MCF 10A (cell line): Measurements from ENCODE around the gene CYP3A4. TPM values are rescaled to one million over a fixed set of nuclear protein-coding genes. Genes with fewer than 3 reads are reported as not detected.
A peak's percentile ranks its signal among the peaks of the same experiment; 100 is the strongest.

ENCODE experiments used
- BruUV-seq: library from RNA; stranded (reverse); fragments of 400-500 nt; replicated peaks from 2 replicates; lab custom pipeline; 2021; lab: Mats Ljungman, UMichigan
- CTCF ChIA-PET: fragments of 300-600 bp; sonication (Branson Sonifier 250); formaldehyde crosslinking; extraction: SDS; loops from one replicate; lab custom pipeline; 2021; ENCODE audit warnings: antibody characterized with exemption, inconsistent platforms; lab: Yijun Ruan, JAX
- POLR2A ChIA-PET: fragments of 300-600, 350-650 bp; sonication (Branson Sonifier 250); formaldehyde crosslinking; extraction: SDS; loops from one replicate; lab custom pipeline; 2020; ENCODE audit warnings: antibody characterized with exemption, inconsistent platforms; lab: Yijun Ruan, JAX
- DNase-seq: peaks from one replicate; pipeline ENCODE4 v3.0.0-alpha.2; 2018; ENCODE audit not compliant: unreplicated experiment
- H3K27ac Mint-ChIP-seq: one replicate; pipeline ENCODE4 v1.8.0; 2022; ENCODE audit warnings: mild to moderate bottlenecking, low read depth, mixed read lengths; ENCODE audit not compliant: unreplicated experiment
- H3K27me3 Mint-ChIP-seq: one replicate; pipeline ENCODE4 v1.8.0; 2022; ENCODE audit warnings: mixed read lengths; ENCODE audit not compliant: insufficient read depth, unreplicated experiment
- H3K36me3 Mint-ChIP-seq: one replicate; pipeline ENCODE4 v1.8.0; 2022; ENCODE audit warnings: mild to moderate bottlenecking, moderate library complexity, mixed read lengths; ENCODE audit not compliant: insufficient read depth, unreplicated experiment
- H3K4me1 Mint-ChIP-seq: one replicate; pipeline ENCODE4 v1.8.0; 2022; ENCODE audit warnings: mixed read lengths; ENCODE audit not compliant: insufficient read depth, unreplicated experiment
- H3K4me3 Mint-ChIP-seq: one replicate; pipeline ENCODE4 v1.8.0; 2022; ENCODE audit warnings: mild to moderate bottlenecking, moderate library complexity, mixed read lengths; ENCODE audit not compliant: unreplicated experiment
- H3K9me3 Mint-ChIP-seq: one replicate; pipeline ENCODE4 v1.8.0; 2022; ENCODE audit warnings: mixed read lengths; ENCODE audit not compliant: unreplicated experiment
- CTCF ChIP-seq: fragments of 200-600 bp; IDR thresholded peaks from one replicate; pipeline ENCODE4 v1.8.0; 2022; ENCODE audit warnings: antibody characterized with exemption, mild to moderate bottlenecking; ENCODE audit not compliant: unreplicated experiment
- intact Hi-C: fragments of 100-400 bp; cut with micrococcal nuclease; formaldehyde crosslinking; loops from 2 replicates; pipeline ENCODE4 v1.14.1; 2022
- total RNA-seq: library from RNA; stranded (reverse); gene quantifications from 2 replicates; pipeline ENCODE4 v1.2.3, GENCODE V29; 2022

The CYP3A4 gene
- total RNA-seq, 1 experiment from 2014 or later: not detected

GRCh38 chr7:99828811-99829210 is 44.8 kb upstream of the CYP3A4 start:
- H3K27me3 Mint-ChIP-seq: no peaks in the 10 kb centered on the region
- no peak overlapping the region for H3K4me3 Mint-ChIP-seq
- intact Hi-C loops: no loop called here
- peaks cover 45% of the 10 kb centered on the region for H3K4me1 Mint-ChIP-seq
- H3K27ac Mint-ChIP-seq: no peak overlapping the region
- DNase-seq: no peak
- H3K9me3 Mint-ChIP-seq: no peaks in the 10 kb centered on the region
- no peak for TF ChIP-seq CTCF
- POLR2A ChIA-PET: interaction anchor here (0.7 to 6.3 kb wide), 20 partner anchors 10 to 420 kb away, joined by 3 to 93 read pairs (median 4); partner anchors contain the start of genes BUD31, PDAP1, TRIM4 and ZKSCAN1
- CTCF ChIA-PET: interaction anchor here (2.0 kb wide), 1 partner anchor 197 kb away, joined by 16 read pairs; no protein-coding TSS in a partner anchor
- no TSS peak for BruUV-seq
- no peaks in the 10 kb centered on the region for H3K36me3 Mint-ChIP-seq

GRCh38 chr7:99827040-99827778 is 43.2 kb upstream of the CYP3A4 start:
- BruUV-seq: no TSS peak
- no peak for TF ChIP-seq CTCF
- Mint-ChIP-seq H3K27ac (peak overlapping the region; percentile 40), H3K9me3 (no peaks in the 10 kb centered on the region), H3K36me3 (no peaks in the 10 kb centered on the region), H3K4me1 (peaks cover 45% of the 10 kb centered on the region), H3K27me3 (no peaks in the 10 kb centered on the region), H3K4me3 (no peak overlapping the region)
- intact Hi-C loops: no loop called here
- CTCF ChIA-PET: interaction anchor here (0.9 to 1.1 kb wide), 3 partner anchors 17 to 193 kb away, joined by 3 to 5 read pairs (median 3); no protein-coding TSS in a partner anchor
- POLR2A ChIA-PET: interaction anchor here (0.5 to 6.3 kb wide), 25 partner anchors 9 to 427 kb away, joined by 3 to 93 read pairs (median 4); partner anchors contain the start of genes TRIM4, ZNF655 and ZSCAN25
- DNase-seq: peak; percentile 53

GRCh38 chr7:99825873-99826272 is 41.9 kb upstream of the CYP3A4 start:
- no peak overlapping the region for H3K27ac Mint-ChIP-seq
- H3K4me3 Mint-ChIP-seq: no peak overlapping the region
- H3K27me3 Mint-ChIP-seq: peaks cover 4% of the 10 kb centered on the region
- CTCF ChIA-PET: interaction anchor here (0.7 kb wide), 1 partner anchor 166 kb away, joined by 3 read pairs; no protein-coding TSS in a partner anchor
- no peaks in the 10 kb centered on the region for H3K36me3 Mint-ChIP-seq
- no peak for DNase-seq
- H3K4me1 Mint-ChIP-seq: peaks cover 45% of the 10 kb centered on the region
- POLR2A ChIA-PET: interaction anchor here (0.6 to 6.3 kb wide), 8 partner anchors 34 to 321 kb away, joined by 3 to 93 read pairs (median 7); no protein-coding TSS in a partner anchor
- no peak for TF ChIP-seq CTCF
- H3K9me3 Mint-ChIP-seq: no peaks in the 10 kb centered on the region
- BruUV-seq: no TSS peak
- intact Hi-C loops: no loop called here

GRCh38 chr7:99825452-99825851 is 41.5 kb upstream of the CYP3A4 start:
- no peaks in the 10 kb centered on the region for H3K9me3 Mint-ChIP-seq
- H3K36me3 Mint-ChIP-seq: no peaks in the 10 kb centered on the region
- H3K27me3 Mint-ChIP-seq: peaks cover 8% of the 10 kb centered on the region
- peaks cover 41% of the 10 kb centered on the region for H3K4me1 Mint-ChIP-seq
- no TSS peak for BruUV-seq
- no peak for DNase-seq
- no peak for TF ChIP-seq CTCF
- intact Hi-C loops: no loop called here
- ChIA-PET CTCF (interaction anchor here (0.7 to 1.2 kb wide), 2 partner anchors 37 to 167 kb away, joined by 3 read pairs; no protein-coding TSS in a partner anchor), POLR2A (interaction anchor here (0.6 to 3.3 kb wide), 9 partner anchors 33 to 320 kb away, joined by 3 to 20 read pairs (median 5); no protein-coding TSS in a partner anchor)
- no peak overlapping the region for H3K27ac Mint-ChIP-seq
- H3K4me3 Mint-ChIP-seq: no peak overlapping the region
